ENCODE data around the gene NLRP5. TPM values are rescaled to one million over a fixed set of nuclear protein-coding genes. Genes with fewer than 3 reads are reported as not detected.

NLRP5 gene
- total RNA-seq, 1 experiment from 2014 or later = not detected

DNA sequence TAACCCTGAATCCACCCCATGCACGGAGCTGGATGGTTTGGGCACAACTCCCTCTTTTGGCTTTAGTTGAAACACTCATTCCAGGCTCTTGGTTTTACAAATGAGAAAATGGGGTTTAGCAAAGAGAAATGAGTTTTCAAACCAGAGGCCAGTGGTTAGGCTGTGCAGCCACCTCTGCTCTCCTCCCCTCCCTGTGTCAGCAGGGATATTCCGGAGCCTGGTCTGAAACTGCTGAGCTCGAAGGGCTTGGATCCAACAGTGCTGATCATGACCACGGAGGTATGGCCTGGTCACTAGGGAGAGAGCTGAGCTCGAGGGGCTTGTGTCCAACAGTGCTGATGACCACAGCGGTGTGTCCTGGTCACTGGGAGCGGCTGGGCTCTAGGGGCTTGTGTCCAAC is 93.0 kb downstream of the NLRP5 start:
- Mint-ChIP-seq H3K27ac (ENCODE audit: unreplicated experiment) (no peak overlapping the region), H3K27me3 (ENCODE audit: insufficient read depth, unreplicated experiment) (no peaks in the 10 kb centered on the region), H3K9me3 (ENCODE audit: unreplicated experiment) (no peaks in the 10 kb centered on the region), H3K4me1 (ENCODE audit: low read depth, unreplicated experiment) (peaks cover 8% of the 10 kb centered on the region), H3K4me3 (ENCODE audit: unreplicated experiment) (no peak overlapping the region), H3K36me3 (ENCODE audit: insufficient read depth, unreplicated experiment) (peaks cover 19% of the 10 kb centered on the region)
- TF ChIP-seq, protein P1, sequence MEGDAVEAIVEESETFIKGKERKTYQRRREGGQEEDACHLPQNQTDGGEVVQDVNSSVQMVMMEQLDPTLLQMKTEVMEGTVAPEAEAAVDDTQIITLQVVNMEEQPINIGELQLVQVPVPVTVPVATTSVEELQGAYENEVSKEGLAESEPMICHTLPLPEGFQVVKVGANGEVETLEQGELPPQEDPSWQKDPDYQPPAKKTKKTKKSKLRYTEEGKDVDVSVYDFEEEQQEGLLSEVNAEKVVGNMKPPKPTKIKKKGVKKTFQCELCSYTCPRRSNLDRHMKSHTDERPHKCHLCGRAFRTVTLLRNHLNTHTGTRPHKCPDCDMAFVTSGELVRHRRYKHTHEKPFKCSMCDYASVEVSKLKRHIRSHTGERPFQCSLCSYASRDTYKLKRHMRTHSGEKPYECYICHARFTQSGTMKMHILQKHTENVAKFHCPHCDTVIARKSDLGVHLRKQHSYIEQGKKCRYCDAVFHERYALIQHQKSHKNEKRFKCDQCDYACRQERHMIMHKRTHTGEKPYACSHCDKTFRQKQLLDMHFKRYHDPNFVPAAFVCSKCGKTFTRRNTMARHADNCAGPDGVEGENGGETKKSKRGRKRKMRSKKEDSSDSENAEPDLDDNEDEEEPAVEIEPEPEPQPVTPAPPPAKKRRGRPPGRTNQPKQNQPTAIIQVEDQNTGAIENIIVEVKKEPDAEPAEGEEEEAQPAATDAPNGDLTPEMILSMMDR (IDR thresholded peaks at IDR 0.05; ENCODE audit: insufficient read depth in 1 of 2, low read depth in 1 of 2, low read length in 1 of 2, severe bottlenecking in 1 of 2, unreplicated experiment in 1 of 2) = no peak
- DNase-seq = no peak
- no TSS peak for BruUV-seq (replicated peaks)
- H3K9me3 ChIP-seq = no peaks in the 10 kb centered on the region
- no peak overlapping the region for H3K4me3 ChIP-seq (ENCODE audit: low read depth, low read length)
- POLR2A ChIA-PET = no interaction called here
- intact Hi-C loops (cut with micrococcal nuclease; ENCODE audit: unreplicated experiment) = loop anchor here (5.0 kb wide), 1 partner anchor 233 kb away; the partner anchor contains the start of gene ZSCAN5A
- H3K36me3 ChIP-seq (ENCODE audit: control insufficient read depth, insufficient read depth, low read length) = no peaks in the 10 kb centered on the region
- CTCF ChIA-PET = interaction anchor here (1.0 kb wide), 1 partner anchor 13 kb away, joined by 4 read pairs; no protein-coding TSS in a partner anchor
- H3K27me3 ChIP-seq (replicated peaks; ENCODE audit: control insufficient read depth, insufficient read depth, low read length) = no peaks in the 10 kb centered on the region
- H3K4me1 ChIP-seq = no peaks in the 10 kb centered on the region

DNA sequence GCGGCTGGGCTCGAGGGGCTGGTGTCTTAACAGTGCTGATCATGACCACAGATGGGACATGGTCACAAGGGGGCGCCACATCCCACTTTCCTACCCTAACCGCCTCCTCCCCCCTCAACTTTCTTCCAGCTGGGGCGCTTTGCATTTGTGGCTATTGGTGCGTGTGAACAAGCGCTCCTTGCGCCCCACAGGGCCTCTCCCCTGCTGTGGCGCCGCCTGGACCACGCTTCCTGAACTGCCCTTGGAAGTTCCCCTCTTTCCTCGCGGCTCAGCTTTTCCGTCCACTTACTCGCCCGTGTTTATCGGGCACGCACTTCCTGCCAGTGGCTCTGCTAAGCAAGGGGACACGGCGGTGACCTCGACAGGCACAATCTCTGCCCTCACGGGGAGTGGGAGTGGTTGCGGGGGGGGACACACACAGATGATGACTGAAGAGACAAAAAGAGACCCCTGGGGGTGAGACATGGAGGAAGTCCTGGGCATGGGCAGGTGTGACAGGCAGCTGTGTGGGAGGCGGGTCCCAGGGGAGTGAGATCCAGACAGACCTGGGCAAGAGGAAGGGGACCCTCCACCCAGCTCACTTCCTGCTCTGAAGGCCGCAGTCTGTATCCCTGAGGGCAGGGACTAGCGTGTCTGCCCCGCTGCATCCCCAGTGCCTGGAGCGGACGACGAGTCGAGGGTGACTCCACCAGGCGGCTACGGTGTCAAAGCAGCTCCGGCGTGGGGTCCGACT is 94.3 kb downstream of the NLRP5 start:
- Histone ChIP-seq H3K27me3 (replicated peaks; ENCODE audit: control insufficient read depth, insufficient read depth, low read length) (no peaks in the 10 kb centered on the region), H3K9me3 (no peaks in the 10 kb centered on the region), H3K4me3 (ENCODE audit: low read depth, low read length) (no peak overlapping the region), H3K4me1 (no peaks in the 10 kb centered on the region), H3K36me3 (ENCODE audit: control insufficient read depth, insufficient read depth, low read length) (peaks cover 3% of the 10 kb centered on the region; the same call in 1 of the 2 replicates)
- peaks cover 8% of the 10 kb centered on the region for H3K4me1 Mint-ChIP-seq (ENCODE audit: low read depth, unreplicated experiment)
- BruUV-seq (replicated peaks) = no TSS peak
- TF ChIP-seq, protein P1 (IDR thresholded peaks at IDR 0.05; ENCODE audit: insufficient read depth in 1 of 2, low read depth in 1 of 2, low read length in 1 of 2, severe bottlenecking in 1 of 2, unreplicated experiment in 1 of 2) = peak in 1 of 2 experiments; percentile 29
- H3K36me3 Mint-ChIP-seq (ENCODE audit: insufficient read depth, unreplicated experiment) = peaks cover 31% of the 10 kb centered on the region
- DNase-seq = peak in 1 of 2 experiments; percentile 55
- CTCF ChIA-PET = interaction anchor here (0.6 to 2.1 kb wide), 4 partner anchors 15 to 253 kb away, joined by 3 to 10 read pairs (median 4); partner anchors contain the start of gene ZNF444
- no peaks in the 10 kb centered on the region for H3K27me3 Mint-ChIP-seq (ENCODE audit: insufficient read depth, unreplicated experiment)
- intact Hi-C loops (cut with micrococcal nuclease; ENCODE audit: unreplicated experiment) = no loop called here
- no peak overlapping the region for H3K4me3 Mint-ChIP-seq (ENCODE audit: unreplicated experiment)
- POLR2A ChIA-PET = no interaction called here
- H3K9me3 Mint-ChIP-seq (ENCODE audit: unreplicated experiment) = no peaks in the 10 kb centered on the region
- H3K27ac Mint-ChIP-seq (ENCODE audit: unreplicated experiment) = peak overlapping the region; percentile 36

DNA sequence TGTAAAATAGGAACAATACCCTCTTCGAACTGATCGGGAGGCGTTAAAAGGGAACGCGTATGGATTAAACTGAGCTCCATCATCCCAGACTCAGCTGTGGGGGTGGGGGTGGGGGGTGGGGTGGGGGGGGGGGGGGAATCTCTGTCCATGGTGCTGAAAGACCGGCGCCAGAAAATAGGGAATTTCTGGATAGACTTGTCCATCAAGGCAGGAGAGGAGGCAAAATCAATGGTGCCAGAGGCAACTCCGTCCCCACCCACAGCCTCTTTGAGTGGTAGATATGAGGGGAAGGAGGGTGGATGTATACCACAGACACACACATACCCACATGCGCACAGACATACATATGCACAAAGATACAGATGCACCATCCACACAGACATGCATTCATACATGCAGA is 97.1 kb downstream of the NLRP5 start:
- no TSS peak for BruUV-seq (replicated peaks)
- CTCF ChIA-PET = no interaction called here
- H3K27me3 Mint-ChIP-seq (ENCODE audit: insufficient read depth, unreplicated experiment) = no peaks in the 10 kb centered on the region

More for the DNA sequence above, 97.1 kb downstream of the NLRP5 start:
- Histone ChIP-seq H3K36me3 (ENCODE audit: control insufficient read depth, insufficient read depth, low read length) (peaks cover 4% of the 10 kb centered on the region; the same call in 1 of the 2 replicates), H3K4me3 (ENCODE audit: low read depth, low read length) (no peak overlapping the region), H3K9me3 (no peaks in the 10 kb centered on the region), H3K4me1 (no peaks in the 10 kb centered on the region), H3K27me3 (replicated peaks; ENCODE audit: control insufficient read depth, insufficient read depth, low read length) (no peaks in the 10 kb centered on the region)
- TF ChIP-seq, protein P1 (IDR thresholded peaks at IDR 0.05; ENCODE audit: insufficient read depth in 1 of 2, low read depth in 1 of 2, low read length in 1 of 2, severe bottlenecking in 1 of 2, unreplicated experiment in 1 of 2) = no peak
- peaks cover 8% of the 10 kb centered on the region for H3K4me1 Mint-ChIP-seq (ENCODE audit: low read depth, unreplicated experiment)
- no peak overlapping the region for H3K27ac Mint-ChIP-seq (ENCODE audit: unreplicated experiment)
- H3K4me3 Mint-ChIP-seq (ENCODE audit: unreplicated experiment) = no peak overlapping the region
- intact Hi-C loops (cut with micrococcal nuclease; ENCODE audit: unreplicated experiment) = no loop called here
- H3K36me3 Mint-ChIP-seq (ENCODE audit: insufficient read depth, unreplicated experiment) = peaks cover 42% of the 10 kb centered on the region
- no peak for DNase-seq
- POLR2A ChIA-PET = no interaction called here
- no peaks in the 10 kb centered on the region for H3K9me3 Mint-ChIP-seq (ENCODE audit: unreplicated experiment)

Data from Caco-2 (cell line).